Right cardiac atrium (tissue), 5 donors: ENCODE measurements around the gene PTPRM. TPM values are rescaled to one million over a fixed set of nuclear protein-coding genes. Genes with fewer than 3 reads are reported as not detected.

Experiments used
- ATAC-seq, 2 donors: fragments of 200-7000 bp; cut with Tn5 transposase; one replicate each; pipeline versions ENCODE4 v1.8.0 to v1.9.1; 2020; ENCODE audit warnings: moderate library complexity in 2 of 2, mild to moderate bottlenecking in 1 of 2
- DNase-seq, 3 donors: peaks; one replicate each; pipeline ENCODE4 v3.0.0-alpha.2; 2020
- H3K27ac ChIP-seq: one replicate; pipeline ENCODE4 v1.5.1; 2013; ENCODE audit warnings: mild to moderate bottlenecking, low read length, control low read depth, moderate library complexity
- H3K27me3 ChIP-seq: one replicate; pipeline ENCODE4 v1.6.1; 2013; ENCODE audit not compliant: control insufficient read depth, insufficient read depth
- H3K4me1 ChIP-seq: one replicate; pipeline ENCODE4 v1.6.1; 2013; ENCODE audit warnings: low read length; ENCODE audit not compliant: control insufficient read depth, insufficient read depth
- H3K4me3 ChIP-seq: one replicate; pipeline ENCODE4 v1.5.1; 2013; ENCODE audit warnings: low read length, control low read depth
- H3K9me3 ChIP-seq: one replicate; pipeline ENCODE4 v1.6.1; 2013; ENCODE audit warnings: low read length; ENCODE audit not compliant: control insufficient read depth
- WGBS: extraction: QIAGEN DNeasy Blood & Tissue Kit; methylation state at CpG from one replicate; pipeline ENCODE4 v1.1.7; 2013; 5-methylcytosine and 5-hydroxymethylcytosine counted together
- intact Hi-C, 4 donors: fragments of 100-400 bp; cut with DNase I; formaldehyde crosslinking; loops; one replicate each; pipeline versions ENCODE4 v1.11.0 to v1.14.0; 2022 to 2023
- polyA plus RNA-seq: library from polyadenylated mRNA; stranded (reverse); fragments of 200-250 nt; gene quantifications from one replicate; pipeline ENCODE4 v1.2.3, GENCODE V29; 2013
- total RNA-seq, 4 donors: library from RNA; stranded (reverse); fragmentation: NEBNext Ultra II Directional; extraction: Animal tissue kit (Norgen Biotek cat#: 25700); gene quantifications; one replicate each; pipeline ENCODE4 v1.2.1, GENCODE V29; 2021
- donor health status: healthy with polysubstance abuse.
- donor health status: DM: no; HTN: yes; CAD: no.
- donor health status: DM: no; HTN: no; CAD: no.
- donor health status: DM: no; HTN: yes; CAD: no; lungs with severe emphysema.
- donor health status: DM: yes; HTN: yes; CAD: no.

The PTPRM gene
- total and polyA plus RNA-seq, 5 donors: 55.1 to 81.5 (median 63.4) TPM

DNA sequence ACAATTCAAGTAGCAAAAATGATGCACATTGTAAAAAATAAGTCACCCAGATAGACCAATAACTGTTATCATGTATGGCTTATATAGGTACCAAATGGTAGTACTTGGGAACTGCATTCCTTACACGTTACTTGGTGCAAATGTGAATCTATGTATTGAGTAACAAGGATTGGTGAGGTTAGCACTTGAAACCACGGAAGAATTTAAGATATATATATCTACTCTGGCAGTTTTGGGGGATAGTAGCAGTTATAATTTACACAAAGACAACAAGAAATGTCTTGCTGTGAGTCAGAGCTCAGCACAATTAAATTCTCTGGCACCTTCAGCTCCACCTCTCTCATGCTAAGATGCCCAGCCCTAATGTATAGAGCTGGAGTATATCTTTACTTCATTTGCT lies 682.7 kb downstream of the PTPRM start:
- ATAC-seq (no peak), DNase-seq (no peak)
- no peaks in the 10 kb centered on the region for H3K9me3 ChIP-seq
- peaks cover 3% of the 10 kb centered on the region for H3K4me1 ChIP-seq
- no peaks in the 10 kb centered on the region for H3K27me3 ChIP-seq
- H3K4me3 ChIP-seq: no peak overlapping the region
- intact Hi-C loops: loop anchor here in 1 of 4 donors (5.0 kb wide), 1 partner anchor 48 kb away; no protein-coding TSS in a partner anchor
- WGBS: 92% methylated on average over 2 of the region's 2 CpGs
- no peak overlapping the region for H3K27ac ChIP-seq

DNA sequence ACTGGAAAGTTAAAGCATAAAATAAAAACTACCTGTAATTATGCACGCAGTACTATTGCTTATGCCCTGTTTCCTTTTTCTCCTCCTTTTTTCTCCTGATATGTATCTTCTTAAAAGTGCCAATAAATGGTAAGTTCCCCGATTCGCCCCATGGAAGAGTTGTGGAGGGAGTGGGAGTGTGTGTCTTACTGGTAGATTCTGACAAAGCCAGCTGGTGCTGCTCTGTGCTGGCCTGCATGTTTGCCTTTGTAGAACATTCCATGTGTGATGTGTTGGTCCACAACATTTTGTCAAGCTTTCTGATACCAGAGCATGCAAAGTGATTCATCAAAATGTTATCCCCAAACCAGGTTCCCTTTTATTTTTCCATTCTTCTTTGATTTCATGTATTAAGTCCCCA lies 685.3 kb downstream of the PTPRM start:
- H3K4me1 ChIP-seq: peaks cover 3% of the 10 kb centered on the region
- WGBS: 96% methylated on average over 3 of the region's 3 CpGs
- H3K27ac ChIP-seq: no peak overlapping the region
- ATAC-seq: no peak
- DNase-seq: no peak
- H3K4me3 ChIP-seq: no peak overlapping the region
- no peaks in the 10 kb centered on the region for H3K27me3 ChIP-seq
- no peaks in the 10 kb centered on the region for H3K9me3 ChIP-seq
- intact Hi-C loops: loop anchor here in 1 of 4 donors (5.0 kb wide), 1 partner anchor 50 kb away; no protein-coding TSS in a partner anchor

DNA sequence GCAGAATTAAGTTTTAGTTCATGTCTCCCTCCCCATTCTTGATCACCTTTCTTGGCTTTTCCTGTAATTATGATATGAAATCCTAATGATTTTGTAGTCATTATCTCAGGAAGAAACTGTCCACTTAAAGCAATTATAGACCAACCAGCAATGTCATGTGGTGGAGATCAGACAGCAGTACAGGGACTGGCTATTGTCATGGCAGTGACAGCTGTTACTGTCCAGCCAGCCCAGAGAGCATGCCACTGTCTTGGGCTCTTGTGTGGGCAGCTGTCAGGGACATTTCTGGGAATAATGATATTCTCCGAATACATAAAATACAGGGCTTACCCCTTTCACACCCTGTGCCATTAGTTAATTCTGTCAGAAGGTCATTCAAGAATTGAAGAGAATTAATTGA lies 686.8 kb downstream of the PTPRM start:
- Histone ChIP-seq H3K9me3 (no peaks in the 10 kb centered on the region), H3K27me3 (no peaks in the 10 kb centered on the region), H3K4me3 (no peak overlapping the region), H3K4me1 (peaks cover 3% of the 10 kb centered on the region), H3K27ac (no peak overlapping the region)
- 88% methylated on average over 1 of the region's 1 CpG for WGBS
- intact Hi-C loops: loop anchor here in 1 of 4 donors (5.0 kb wide), 1 partner anchor 52 kb away; no protein-coding TSS in a partner anchor
- ATAC-seq (no peak), DNase-seq (no peak)

DNA sequence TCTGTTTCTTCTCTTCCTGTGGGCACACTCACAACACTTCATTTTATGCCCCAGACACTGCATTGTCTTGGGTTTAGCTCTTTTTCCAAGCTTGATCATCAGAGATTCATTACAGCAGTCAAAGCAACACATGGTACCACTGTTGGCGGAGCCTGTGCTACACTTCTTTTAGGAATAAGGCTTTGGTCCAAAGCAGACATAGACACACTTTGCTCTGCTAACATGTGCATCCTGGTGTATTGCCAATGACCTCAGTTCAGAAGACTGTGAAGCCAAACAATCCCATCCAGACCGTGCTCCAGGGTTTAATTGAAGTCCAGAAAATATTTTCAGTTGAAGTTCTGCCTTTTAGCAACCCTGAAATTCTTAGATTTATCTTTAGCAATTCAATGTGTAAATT lies 687.5 kb downstream of the PTPRM start:
- no peaks in the 10 kb centered on the region for H3K27me3 ChIP-seq
- H3K4me3 ChIP-seq: no peak overlapping the region
- peak; percentile 53 to 68 for ATAC-seq
- H3K27ac ChIP-seq: no peak overlapping the region
- peaks cover 3% of the 10 kb centered on the region for H3K4me1 ChIP-seq
- DNase-seq: no peak
- intact Hi-C loops: loop anchor here in 1 of 4 donors (5.0 kb wide), 1 partner anchor 52 kb away; no protein-coding TSS in a partner anchor
- WGBS: 37% methylated on average over 2 of the region's 2 CpGs
- no peaks in the 10 kb centered on the region for H3K9me3 ChIP-seq

DNA sequence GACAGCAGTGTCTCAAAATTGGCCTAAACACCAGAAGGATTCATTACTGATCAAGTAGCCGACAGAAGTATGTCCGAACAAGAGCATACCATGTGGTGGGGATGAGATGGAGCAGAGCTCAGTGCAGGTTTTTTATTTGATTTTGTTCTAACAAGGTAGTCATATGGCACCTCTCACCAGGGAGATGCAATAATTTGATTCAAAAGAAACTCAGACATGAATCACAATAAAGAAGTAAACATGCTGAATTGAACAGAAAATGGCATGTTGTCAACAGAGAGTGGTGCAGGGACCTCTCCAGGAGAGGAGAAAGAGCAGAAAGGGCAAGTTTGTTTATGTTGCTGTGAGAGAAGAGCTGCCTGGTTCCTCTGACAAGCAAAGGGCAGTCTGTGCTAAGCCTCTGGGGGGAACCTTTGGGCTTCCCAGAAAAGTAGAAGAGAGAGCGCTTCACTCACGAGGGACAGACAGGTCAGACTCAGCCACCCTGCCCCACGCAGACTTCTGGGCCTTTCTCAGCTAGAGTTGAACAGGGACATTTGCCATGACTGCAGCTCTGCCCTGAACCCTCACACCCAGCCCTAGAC lies 690.8 kb downstream of the PTPRM start:
- Histone ChIP-seq H3K27ac (no peak overlapping the region), H3K4me3 (no peak overlapping the region), H3K27me3 (no peaks in the 10 kb centered on the region), H3K9me3 (no peaks in the 10 kb centered on the region), H3K4me1 (peaks cover 3% of the 10 kb centered on the region)
- intact Hi-C loops: no loop called here
- no peak for DNase-seq
- no peak for ATAC-seq
- 82% methylated on average over 5 of the region's 5 CpGs for WGBS

DNA sequence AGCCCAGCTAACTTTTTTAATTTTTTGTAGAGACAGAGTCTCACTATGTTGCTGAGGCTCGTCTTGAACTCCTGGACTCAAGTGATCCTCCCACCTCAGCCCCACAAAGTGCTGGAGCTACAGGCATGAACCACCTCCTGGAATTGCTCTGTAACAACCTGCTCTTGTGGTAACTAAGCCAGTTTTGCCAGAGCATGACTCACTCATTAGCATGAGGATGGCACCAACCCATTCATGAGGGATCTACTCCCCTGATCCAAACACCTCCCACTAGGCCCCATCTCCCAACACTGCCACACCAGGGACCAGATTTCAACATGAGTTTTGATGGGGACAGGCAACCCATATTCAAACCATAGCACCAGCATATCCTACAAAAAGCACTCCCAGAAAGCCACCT lies 693.2 kb downstream of the PTPRM start:
- WGBS: 92% methylated on average over 1 of the region's 1 CpG
- DNase-seq (no peak), ATAC-seq (no peak)
- H3K27ac ChIP-seq: no peak overlapping the region
- no peaks in the 10 kb centered on the region for H3K9me3 ChIP-seq
- intact Hi-C loops: no loop called here
- no peaks in the 10 kb centered on the region for H3K4me1 ChIP-seq
- no peak overlapping the region for H3K4me3 ChIP-seq
- H3K27me3 ChIP-seq: no peaks in the 10 kb centered on the region

DNA sequence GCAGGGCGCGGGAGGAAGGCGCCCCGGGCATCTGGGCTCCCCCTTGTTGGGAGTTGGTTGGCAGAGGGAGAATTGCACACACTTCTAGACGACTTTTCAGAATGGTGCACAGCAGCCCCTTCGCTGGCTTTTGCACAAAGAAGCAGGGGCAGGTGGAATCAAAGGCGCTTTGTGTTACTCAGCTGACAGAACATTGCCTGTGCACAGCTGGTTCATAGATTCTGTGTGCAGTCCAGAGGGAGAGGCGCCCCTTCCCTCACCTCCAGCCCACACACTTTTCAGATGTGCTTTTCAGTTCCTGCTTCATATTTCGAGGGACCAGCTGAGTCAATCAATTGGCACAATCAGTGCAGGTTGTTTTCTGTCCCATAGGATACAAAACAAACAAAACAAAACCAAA lies 693.7 kb downstream of the PTPRM start:
- intact Hi-C loops: no loop called here
- no peak overlapping the region for H3K4me3 ChIP-seq
- no peaks in the 10 kb centered on the region for H3K4me1 ChIP-seq
- H3K27me3 ChIP-seq: no peaks in the 10 kb centered on the region
- ATAC-seq (no peak), DNase-seq (no peak)
- H3K27ac ChIP-seq: no peak overlapping the region
- no peaks in the 10 kb centered on the region for H3K9me3 ChIP-seq
- 88% methylated on average over 9 of the region's 9 CpGs for WGBS

DNA sequence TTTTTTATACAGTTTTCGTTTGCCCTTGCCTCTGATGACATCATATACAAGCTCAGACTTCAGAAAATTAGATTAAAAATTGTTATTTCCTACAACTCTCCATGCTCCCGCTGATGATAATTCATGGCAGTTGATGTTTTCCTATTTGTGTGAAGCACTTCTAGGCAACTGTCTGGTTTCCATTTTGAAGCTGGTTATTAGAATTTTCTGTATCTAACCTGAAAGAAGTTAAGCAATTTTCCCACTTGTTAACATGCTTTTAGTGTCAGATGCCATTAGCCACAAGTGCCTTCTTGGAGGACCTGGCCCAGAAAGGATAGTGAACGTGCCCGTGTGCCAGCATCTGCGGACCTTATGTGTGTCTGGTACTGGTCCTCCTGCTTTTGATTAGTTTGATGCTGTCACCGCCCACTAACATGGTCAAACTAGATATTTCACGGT lies 694.6 kb downstream of the PTPRM start:
- H3K4me1 ChIP-seq: no peaks in the 10 kb centered on the region
- ATAC-seq: no peak
- DNase-seq: no peak
- H3K27ac ChIP-seq: no peak overlapping the region
- no peaks in the 10 kb centered on the region for H3K9me3 ChIP-seq
- 88% methylated on average over 7 of the region's 7 CpGs for WGBS
- intact Hi-C loops: no loop called here
- H3K27me3 ChIP-seq: no peaks in the 10 kb centered on the region
- H3K4me3 ChIP-seq: no peak overlapping the region

DNA sequence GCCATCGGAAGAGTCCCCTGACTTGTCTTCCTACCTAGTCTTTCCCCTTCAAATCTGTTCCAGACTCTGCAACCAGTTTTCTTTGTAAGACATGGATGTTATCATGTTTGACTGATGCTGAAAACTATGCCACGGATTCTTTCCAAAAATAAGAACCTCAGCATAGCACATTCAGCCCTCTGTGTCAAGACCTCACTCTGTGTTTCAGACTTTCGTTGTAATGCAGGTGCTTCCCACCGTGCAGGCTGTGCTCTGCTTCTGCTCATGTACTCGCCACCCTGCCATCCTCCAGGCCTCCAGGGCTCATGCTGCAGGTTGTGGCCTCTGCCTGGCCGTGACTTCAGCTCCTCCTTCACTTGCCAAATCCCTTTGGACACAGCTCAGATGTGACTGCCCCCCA lies 695.1 kb downstream of the PTPRM start:
- Histone ChIP-seq H3K27ac (no peak overlapping the region), H3K4me1 (no peaks in the 10 kb centered on the region), H3K4me3 (no peak overlapping the region), H3K9me3 (no peaks in the 10 kb centered on the region), H3K27me3 (no peaks in the 10 kb centered on the region)
- intact Hi-C loops: no loop called here
- no peak for DNase-seq
- WGBS: 67% methylated on average over 6 of the region's 6 CpGs
- ATAC-seq: no peak

DNA sequence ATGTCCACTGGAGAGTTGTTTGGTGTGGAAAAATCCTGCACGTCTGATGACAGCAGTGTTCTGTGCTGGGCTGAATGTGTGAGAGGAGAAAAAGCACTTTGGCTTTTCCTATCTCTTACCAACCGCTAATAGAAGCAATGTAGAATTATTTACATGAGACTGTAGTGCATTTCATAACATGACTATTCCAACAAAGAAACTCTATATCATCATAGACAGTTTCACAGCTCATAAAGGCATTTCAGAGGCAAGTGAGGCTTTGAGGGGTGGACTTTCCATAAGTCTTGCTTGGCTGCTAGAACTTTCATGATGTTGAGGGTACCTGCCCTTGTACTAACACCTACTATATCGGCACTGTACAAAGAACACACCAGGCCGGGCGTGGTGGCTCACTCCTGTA lies 697.0 kb downstream of the PTPRM start:
- Histone ChIP-seq H3K9me3 (no peaks in the 10 kb centered on the region), H3K4me1 (no peaks in the 10 kb centered on the region), H3K27ac (no peak overlapping the region), H3K27me3 (no peaks in the 10 kb centered on the region), H3K4me3 (no peak overlapping the region)
- 92% methylated on average over 5 of the region's 5 CpGs for WGBS
- intact Hi-C loops: no loop called here
- ATAC-seq (no peak), DNase-seq (no peak)

DNA sequence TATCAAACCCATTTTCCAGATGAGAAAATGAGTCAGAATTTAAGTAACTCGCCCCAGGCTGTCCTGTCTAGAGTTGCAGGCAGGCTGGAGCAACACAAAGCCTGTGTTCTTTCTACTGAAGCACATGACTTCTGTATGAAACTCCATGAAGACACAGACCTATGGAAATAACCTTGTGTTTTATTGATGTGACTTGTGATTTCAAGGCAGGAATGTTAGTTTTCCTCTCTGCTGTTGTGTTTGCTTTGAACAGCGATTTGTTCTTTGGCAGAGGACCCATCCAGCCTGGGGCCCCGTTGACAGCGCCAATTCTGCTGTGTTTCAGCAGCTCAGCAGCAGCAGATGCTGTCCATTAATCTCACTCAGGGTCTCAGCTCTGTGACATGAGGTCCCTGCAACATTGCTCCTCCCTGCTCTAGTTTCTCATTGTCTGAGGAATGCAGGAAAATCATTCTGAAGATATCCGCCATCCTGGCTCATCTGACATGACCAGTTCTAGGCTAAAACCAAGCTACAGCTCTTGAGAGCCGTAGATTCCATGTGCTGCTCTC lies 697.8 kb downstream of the PTPRM start:
- H3K27ac ChIP-seq: no peak overlapping the region
- 63% methylated on average over 6 of the region's 6 CpGs for WGBS
- H3K27me3 ChIP-seq: no peaks in the 10 kb centered on the region
- H3K4me3 ChIP-seq: no peak overlapping the region
- intact Hi-C loops: no loop called here
- DNase-seq: no peak
- no peaks in the 10 kb centered on the region for H3K4me1 ChIP-seq
- H3K9me3 ChIP-seq: no peaks in the 10 kb centered on the region
- peak in 1 of 2 donors; percentile 20 for ATAC-seq

DNA sequence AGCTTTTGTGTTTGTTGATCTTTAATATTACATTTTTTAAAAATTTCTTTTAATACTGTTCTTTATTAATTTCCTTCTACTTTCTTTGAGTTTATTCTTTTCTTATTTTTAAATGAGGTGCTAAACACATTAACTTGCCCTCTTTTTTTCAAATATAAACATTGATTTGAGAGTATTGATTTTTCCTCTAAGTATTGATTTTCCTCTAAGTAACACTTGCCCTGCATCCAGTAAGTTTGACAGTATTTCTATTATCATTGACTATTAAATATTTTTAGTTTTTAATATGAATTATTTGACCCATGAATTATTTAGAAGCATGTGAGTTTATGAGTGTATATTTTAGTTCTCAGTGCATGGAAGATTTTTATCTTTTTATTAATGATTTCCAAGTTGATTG lies 705.1 kb downstream of the PTPRM start:
- no peak for DNase-seq
- no peak for ATAC-seq
- Histone ChIP-seq H3K27ac (no peak overlapping the region), H3K27me3 (no peaks in the 10 kb centered on the region), H3K4me1 (no peaks in the 10 kb centered on the region), H3K4me3 (no peak overlapping the region), H3K9me3 (no peaks in the 10 kb centered on the region)
- intact Hi-C loops: no loop called here
